Neuronal stem cell (in vitro differentiated cells): Measurements from ENCODE around the gene C6orf47.

Experiments used
- DNase-seq: peaks from one replicate; pipeline ENCODE4 v3.0.0-alpha.2; 2013; ENCODE audit warnings: low spot score
- H2AFZ ChIP-seq: one replicate; pipeline ENCODE4 v1.6.1; 2013; ENCODE audit warnings: mild to moderate bottlenecking, low read length, inconsistent platforms
- H2AK5ac ChIP-seq: 2 replicates; pipeline ENCODE4 v1.6.1; 2013; ENCODE audit warnings: low read depth, mild to moderate bottlenecking, inconsistent platforms, low read length, moderate library complexity, mixed read lengths
- H2BK120ac ChIP-seq: 2 replicates; pipeline ENCODE4 v1.6.1; 2013; ENCODE audit warnings: low read depth, mild to moderate bottlenecking, inconsistent platforms, low read length, moderate library complexity, mixed read lengths
- H2BK12ac ChIP-seq: one replicate; pipeline ENCODE4 v1.6.1; 2013; ENCODE audit warnings: low read length, inconsistent platforms
- H2BK15ac ChIP-seq: 2 replicates; pipeline ENCODE4 v1.6.1; 2013; ENCODE audit warnings: mild to moderate bottlenecking, low read length, inconsistent platforms, mixed read lengths
- H2BK5ac ChIP-seq: one replicate; pipeline ENCODE4 v1.6.1; 2013; ENCODE audit warnings: inconsistent platforms, mild to moderate bottlenecking, low read length, moderate library complexity
- H3K14ac ChIP-seq: one replicate; pipeline ENCODE4 v1.6.1; 2013; ENCODE audit warnings: low read length, inconsistent platforms
- H3K18ac ChIP-seq: 2 replicates; pipeline ENCODE4 v1.6.1; 2013; ENCODE audit warnings: low read length, inconsistent platforms
- H3K23ac ChIP-seq: 2 replicates; pipeline ENCODE4 v1.6.1; 2013; ENCODE audit warnings: low read depth, mild to moderate bottlenecking, mixed read lengths, low read length, inconsistent platforms; ENCODE audit not compliant: poor library complexity
- H3K27ac ChIP-seq: replicated peaks from 3 replicates; pipeline ENCODE4 v1.5.1; 2013; ENCODE audit warnings: low read length, inconsistent platforms
- H3K27me3 ChIP-seq, 3 experiments: 2 replicates each; pipeline ENCODE4 v1.6.1; 2013; ENCODE audit warnings: low read length in 3 of 3, mild to moderate bottlenecking in 2 of 3, inconsistent platforms in 1 of 3, low read depth in 1 of 3, mixed read lengths in 1 of 3, moderate library complexity in 1 of 3; ENCODE audit not compliant: control insufficient read depth in 3 of 3, insufficient read depth in 3 of 3
- H3K36me3 ChIP-seq, 2 donors: replicated peaks in 1 of 2; 2 replicates each; pipeline ENCODE4 v1.6.1; 2013; ENCODE audit warnings: low read length in 2 of 2; ENCODE audit not compliant: control insufficient read depth in 2 of 2, insufficient read depth in 2 of 2
- H3K4ac ChIP-seq: 2 replicates; pipeline ENCODE4 v1.6.1; 2013; ENCODE audit warnings: inconsistent platforms, mild to moderate bottlenecking, low read length, moderate library complexity
- H3K4me1 ChIP-seq, 2 donors: 1 replicate in 1 of 2; 2 replicates in 1 of 2; pipeline ENCODE4 v1.6.1; 2013; ENCODE audit warnings: low read length in 2 of 2, low read depth in 1 of 2; ENCODE audit not compliant: control insufficient read depth in 2 of 2, insufficient read depth in 1 of 2
- H3K4me2 ChIP-seq: one replicate; pipeline ENCODE4 v1.6.1; 2013; ENCODE audit warnings: mild to moderate bottlenecking, low read length, inconsistent platforms; ENCODE audit not compliant: insufficient read depth, poor library complexity, severe bottlenecking
- H3K4me3 ChIP-seq, 2 donors: 2 replicates each; pipeline ENCODE4 v1.5.1; 2013; ENCODE audit warnings: low read length in 2 of 2, mild to moderate bottlenecking in 2 of 2, inconsistent platforms in 1 of 2, moderate library complexity in 1 of 2
- H3K79me1 ChIP-seq: one replicate; pipeline ENCODE4 v1.6.1; 2013; ENCODE audit warnings: low read depth, mild to moderate bottlenecking, inconsistent platforms, low read length, moderate library complexity
- H3K9ac ChIP-seq: one replicate; pipeline ENCODE4 v1.6.1; 2013; ENCODE audit warnings: mild to moderate bottlenecking, low read depth, low read length, inconsistent platforms; ENCODE audit not compliant: poor library complexity
- H3K9me3 ChIP-seq, 2 donors: replicated peaks in 1 of 2; 2 replicates each; pipeline versions ENCODE3 to v1.6.1; 2013; ENCODE audit warnings: low read length in 2 of 2, mild to moderate bottlenecking in 2 of 2, inconsistent platforms in 1 of 2, low read depth in 1 of 2, mixed read lengths in 1 of 2, moderate library complexity in 1 of 2; ENCODE audit not compliant: control insufficient read depth in 2 of 2, insufficient read depth in 1 of 2
- H4K8ac ChIP-seq: one replicate; pipeline ENCODE4 v1.6.1; 2013; ENCODE audit warnings: low read depth, mild to moderate bottlenecking, inconsistent platforms, low read length, moderate library complexity
- H4K91ac ChIP-seq: one replicate; pipeline ENCODE4 v1.6.1; 2013; ENCODE audit warnings: low read length, low read depth, mild to moderate bottlenecking, inconsistent platforms; ENCODE audit not compliant: poor library complexity
- WGBS, 2 donors: extraction: QIAGEN DNeasy Blood & Tissue Kit; methylation state at CpG; one replicate each; pipeline ENCODE4 v1.1.7; 2013; ENCODE audit warnings: missing lambda C conversion rate in 2 of 2, mixed read lengths in 1 of 2; ENCODE audit not compliant: insufficient read length in 2 of 2, insufficient replicate concordance in 1 of 2; ENCODE audit errors: extremely low coverage in 2 of 2; 5-methylcytosine and 5-hydroxymethylcytosine counted together

Gene C6orf47

DNA sequence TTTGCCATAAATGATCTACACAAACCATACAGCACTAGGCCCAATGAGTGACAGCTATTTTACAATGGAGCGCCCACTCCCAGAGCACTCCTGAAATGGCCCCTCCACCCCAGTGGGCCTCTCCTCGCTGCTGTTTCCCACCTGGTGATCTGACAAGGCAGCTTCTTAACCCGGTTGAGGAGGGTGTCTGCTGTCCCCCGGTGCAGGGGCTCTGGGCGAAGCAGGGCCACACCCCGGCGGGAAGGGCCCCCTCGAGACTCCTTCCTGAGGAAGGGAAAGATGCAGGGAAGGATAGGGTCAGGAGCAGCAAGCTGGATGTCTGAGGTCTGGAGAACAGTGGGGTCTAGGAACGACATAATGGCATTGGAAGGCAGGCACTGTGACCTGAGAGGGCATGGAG is 32.3 kb upstream of the C6orf47 start:
- Histone ChIP-seq H3K18ac (no peak overlapping the region), H2BK12ac (no peak overlapping the region), H3K4me3 (no peak overlapping the region), H2BK5ac (no peak overlapping the region), H3K9me3 (no peaks in the 10 kb centered on the region), H3K27ac (no peak overlapping the region), H4K8ac (no peak overlapping the region), H3K4me2 (no peak overlapping the region), H3K4ac (no peak overlapping the region), H3K14ac (no peak overlapping the region), H3K9ac (no peak overlapping the region), H3K36me3 (peaks cover 46 to 95% of the 10 kb centered on the region in 2 donors), H2AFZ (no peak overlapping the region), H2BK15ac (no peak overlapping the region), H2AK5ac (no peak overlapping the region), H3K27me3 (no peaks in the 10 kb centered on the region), H3K4me1 (peaks cover 0 to 2% of the 10 kb centered on the region in 2 donors), H3K23ac (no peak overlapping the region), H4K91ac (no peak overlapping the region), H3K79me1 (no peaks in the 10 kb centered on the region), H2BK120ac (no peak overlapping the region)
- no CpG with 5 or more reads among the region's 9 CpGs for WGBS, 2 donors
- DNase-seq, result no peak

DNA sequence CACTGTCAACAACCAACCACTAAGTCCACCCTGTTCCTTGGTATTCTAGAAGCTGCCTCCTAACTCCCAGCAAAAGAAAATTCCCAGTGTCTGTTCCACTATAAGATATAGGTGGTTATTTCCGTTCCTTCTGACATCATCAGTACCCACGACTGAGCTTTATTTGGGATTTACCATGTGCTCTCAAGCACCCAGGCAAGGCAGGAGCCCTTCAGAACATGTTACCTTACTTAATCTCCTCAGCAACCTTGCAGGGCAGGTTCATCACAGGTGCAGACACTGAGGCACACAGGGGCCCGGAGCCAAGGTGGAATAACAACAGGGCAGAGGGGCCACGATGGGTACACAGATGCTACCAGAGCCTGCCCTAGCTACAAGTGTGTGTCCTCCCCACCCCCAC is 31.8 kb upstream of the C6orf47 start:
- no peak overlapping the region for H3K4me3 ChIP-seq
- H4K8ac ChIP-seq, result no peak overlapping the region
- no peak overlapping the region for H3K18ac ChIP-seq
- DNase-seq, result no peak
- H2AFZ ChIP-seq, result no peak overlapping the region
- no peak overlapping the region for H3K4me2 ChIP-seq
- no peak overlapping the region for H3K23ac ChIP-seq
- no peak overlapping the region for H2BK5ac ChIP-seq
- no peak overlapping the region for H2BK120ac ChIP-seq
- peaks cover 0 to 2% of the 10 kb centered on the region in 2 donors for H3K4me1 ChIP-seq
- no peak overlapping the region for H3K4ac ChIP-seq
- H3K79me1 ChIP-seq, result no peaks in the 10 kb centered on the region
- H4K91ac ChIP-seq, result no peak overlapping the region
- no peak overlapping the region for H3K27ac ChIP-seq
- H3K27me3 ChIP-seq, result no peaks in the 10 kb centered on the region
- WGBS, 2 donors, result no CpG with 5 or more reads among the region's 4 CpGs
- no peak overlapping the region for H3K9ac ChIP-seq
- H2BK15ac ChIP-seq, result no peak overlapping the region
- no peak overlapping the region for H3K14ac ChIP-seq
- no peak overlapping the region for H2AK5ac ChIP-seq
- H2BK12ac ChIP-seq, result no peak overlapping the region
- H3K9me3 ChIP-seq, result no peaks in the 10 kb centered on the region
- peaks cover 48 to 95% of the 10 kb centered on the region in 2 donors for H3K36me3 ChIP-seq

DNA sequence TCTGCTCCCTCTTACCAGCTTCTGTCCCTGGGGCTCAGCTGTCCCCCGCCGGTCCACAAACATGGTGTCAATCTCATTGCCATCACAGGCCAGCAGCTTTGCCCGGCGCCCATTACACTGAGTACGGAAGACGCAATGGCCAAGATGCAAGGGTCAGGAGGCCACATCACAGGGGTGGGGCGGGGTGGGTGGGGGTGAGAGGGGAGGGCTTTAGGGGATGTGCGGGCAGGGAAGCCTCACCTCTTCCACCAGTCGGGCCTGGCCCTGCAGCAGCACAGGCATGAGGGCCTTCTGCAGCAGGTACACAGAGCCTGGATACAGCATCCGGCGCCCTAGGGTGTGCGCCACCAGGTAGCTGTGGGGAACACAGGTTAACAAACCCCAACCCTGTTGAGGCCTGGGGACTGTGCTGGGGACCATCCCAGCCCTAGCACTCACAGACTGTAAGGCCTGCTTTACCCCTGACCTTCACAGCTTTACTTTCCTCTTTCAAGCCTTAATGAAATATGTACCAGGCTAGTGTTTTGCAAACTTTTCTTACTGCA is 31.1 kb upstream of the C6orf47 start:
- H4K8ac ChIP-seq, result no peak overlapping the region
- no peak overlapping the region for H3K9ac ChIP-seq
- H3K4me1 ChIP-seq, result peaks cover 0 to 2% of the 10 kb centered on the region in 2 donors
- H3K4me3 ChIP-seq, result no peak overlapping the region
- H3K4me2 ChIP-seq, result peak overlapping the region; percentile 18
- no peak overlapping the region for H2AFZ ChIP-seq
- no peaks in the 10 kb centered on the region for H3K9me3 ChIP-seq
- no peak overlapping the region for H2AK5ac ChIP-seq
- H3K27me3 ChIP-seq, result no peaks in the 10 kb centered on the region
- no peak overlapping the region for H2BK15ac ChIP-seq
- no peak overlapping the region for H3K4ac ChIP-seq
- DNase-seq, result no peak
- H2BK5ac ChIP-seq, result no peak overlapping the region
- H3K18ac ChIP-seq, result no peak overlapping the region
- no peak overlapping the region for H4K91ac ChIP-seq
- H2BK120ac ChIP-seq, result no peak overlapping the region
- H2BK12ac ChIP-seq, result no peak overlapping the region
- H3K27ac ChIP-seq, result no peak overlapping the region
- no peak overlapping the region for H3K23ac ChIP-seq
- H3K14ac ChIP-seq, result no peak overlapping the region
- H3K36me3 ChIP-seq, result peaks cover 51 to 96% of the 10 kb centered on the region in 2 donors
- no CpG with 5 or more reads among the region's 12 CpGs for WGBS, 2 donors
- H3K79me1 ChIP-seq, result no peaks in the 10 kb centered on the region

DNA sequence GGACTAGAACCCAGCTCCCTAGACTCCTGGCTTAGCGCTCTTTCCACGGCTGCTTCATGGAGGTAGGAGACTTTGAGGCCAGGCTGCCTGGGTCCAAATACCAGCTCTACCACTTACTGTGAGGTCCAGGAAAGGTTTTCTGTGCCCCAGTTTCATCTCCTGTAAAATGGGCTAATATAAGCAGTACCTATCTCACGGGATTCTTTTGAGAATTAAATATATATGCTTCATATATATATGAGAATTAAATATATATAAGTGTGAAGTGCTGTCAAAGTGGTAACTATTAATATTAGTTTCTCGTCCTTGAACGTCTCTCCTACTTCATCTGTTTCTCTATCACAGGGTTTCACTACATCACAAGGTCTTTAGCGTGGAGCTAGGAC is 30.5 kb upstream of the C6orf47 start:
- Histone ChIP-seq H2AK5ac (no peak overlapping the region), H3K27ac (no peak overlapping the region), H4K8ac (no peak overlapping the region), H2AFZ (no peak overlapping the region), H3K18ac (no peak overlapping the region), H3K36me3 (peaks cover 50 to 96% of the 10 kb centered on the region in 2 donors), H2BK5ac (no peak overlapping the region), H3K23ac (no peak overlapping the region), H3K9me3 (no peaks in the 10 kb centered on the region), H3K4me2 (no peak overlapping the region), H2BK12ac (no peak overlapping the region), H3K14ac (no peak overlapping the region), H3K79me1 (no peaks in the 10 kb centered on the region), H3K4me3 (no peak overlapping the region), H3K27me3 (no peaks in the 10 kb centered on the region), H3K4me1 (peaks cover 0 to 2% of the 10 kb centered on the region in 2 donors), H3K4ac (no peak overlapping the region), H3K9ac (no peak overlapping the region), H2BK15ac (no peak overlapping the region), H4K91ac (no peak overlapping the region), H2BK120ac (no peak overlapping the region)
- DNase-seq, result no peak
- WGBS, 2 donors, result no CpG with 5 or more reads among the region's 6 CpGs
